Measurements from ENCODE around the gene C19orf81.
A peak's percentile ranks its signal among the peaks of the same experiment; 100 is the strongest.

- TF ChIP-seq POLR2A (IDR thresholded peaks at IDR 0.05; ENCODE audit: extremely low read depth, insufficient read length) (no peak), MAX (IDR thresholded peaks at IDR 0.05; ENCODE audit: low read depth, low read length) (no peak)
- TF ChIP-seq, protein P1, sequence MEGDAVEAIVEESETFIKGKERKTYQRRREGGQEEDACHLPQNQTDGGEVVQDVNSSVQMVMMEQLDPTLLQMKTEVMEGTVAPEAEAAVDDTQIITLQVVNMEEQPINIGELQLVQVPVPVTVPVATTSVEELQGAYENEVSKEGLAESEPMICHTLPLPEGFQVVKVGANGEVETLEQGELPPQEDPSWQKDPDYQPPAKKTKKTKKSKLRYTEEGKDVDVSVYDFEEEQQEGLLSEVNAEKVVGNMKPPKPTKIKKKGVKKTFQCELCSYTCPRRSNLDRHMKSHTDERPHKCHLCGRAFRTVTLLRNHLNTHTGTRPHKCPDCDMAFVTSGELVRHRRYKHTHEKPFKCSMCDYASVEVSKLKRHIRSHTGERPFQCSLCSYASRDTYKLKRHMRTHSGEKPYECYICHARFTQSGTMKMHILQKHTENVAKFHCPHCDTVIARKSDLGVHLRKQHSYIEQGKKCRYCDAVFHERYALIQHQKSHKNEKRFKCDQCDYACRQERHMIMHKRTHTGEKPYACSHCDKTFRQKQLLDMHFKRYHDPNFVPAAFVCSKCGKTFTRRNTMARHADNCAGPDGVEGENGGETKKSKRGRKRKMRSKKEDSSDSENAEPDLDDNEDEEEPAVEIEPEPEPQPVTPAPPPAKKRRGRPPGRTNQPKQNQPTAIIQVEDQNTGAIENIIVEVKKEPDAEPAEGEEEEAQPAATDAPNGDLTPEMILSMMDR (IDR thresholded peaks at IDR 0.05; ENCODE audit: low read depth, low read length) = peak; percentile 36
Measured at GRCh38 chr19:50632151-50632835, 17.0 kb upstream of the C19orf81 start.

Measured in NB4 (cell line).